Esophagus mucosa (tissue), 1 donor: ENCODE measurements around the gene GRWD1. TPM values are rescaled to one million over a fixed set of nuclear protein-coding genes. Genes with fewer than 3 reads are reported as not detected.
"Not testable (repeated sequence)": the region's sequence is repeated elsewhere in the genome, so short reads cannot be mapped to it uniquely, and the experiment has no call there.

Experiments used
- ATAC-seq: fragments of 200-7000 bp; cut with Tn5 transposase; one replicate; pipeline ENCODE4 v1.9.1; 2020
- total RNA-seq: library from RNA; stranded (reverse); gene quantifications from one replicate; pipeline ENCODE4 v1.2.4, GENCODE V29; 2023
- donor health status: DM: yes; HTN: yes; CAD: no.

Gene GRWD1
- total RNA-seq, 1 donor from 2014 or later: 24.6 TPM

GRCh38 chr19:48480558-48481500 lies 35.0 kb downstream of the GRWD1 start:
- ATAC-seq: peak; percentile 33

GRCh38 chr19:48481846-48482639 lies 36.3 kb downstream of the GRWD1 start:
- peak; percentile 12 for ATAC-seq

- no peak for ATAC-seq
These were observed 37.5 kb downstream of the GRWD1 start for GRCh38 chr19:48483301-48483700.

- ATAC-seq: no peak
These were observed 38.6 kb downstream of the GRWD1 start for GRCh38 chr19:48484247-48484893.

GRCh38 chr19:48484931-48485612 lies 39.3 kb downstream of the GRWD1 start:
- no peak for ATAC-seq

GRCh38 chr19:48486706-48487105 lies 40.9 kb downstream of the GRWD1 start:
- not testable (repeated sequence) for ATAC-seq

- peak; percentile 0 for ATAC-seq
These were observed 41.8 kb downstream of the GRWD1 start for GRCh38 chr19:48487544-48487943.

GRCh38 chr19:48487948-48488347 lies 42.2 kb downstream of the GRWD1 start:
- ATAC-seq: peak; percentile 66

GRCh38 chr19:48488478-48488877 lies 42.7 kb downstream of the GRWD1 start:
- not testable (repeated sequence) for ATAC-seq

GRCh38 chr19:48489608-48490216 lies 43.9 kb downstream of the GRWD1 start:
- ATAC-seq: peak; percentile 15

- ATAC-seq: no peak
These were observed 45.4 kb downstream of the GRWD1 start for GRCh38 chr19:48490981-48491792.

GRCh38 chr19:48491793-48492123 lies 46.0 kb downstream of the GRWD1 start:
- ATAC-seq: no peak

- ATAC-seq: peak; percentile 89
These were observed 47.3 kb downstream of the GRWD1 start for GRCh38 chr19:48492925-48493717.

GRCh38 chr19:48493718-48494401 lies 48.1 kb downstream of the GRWD1 start:
- no peak for ATAC-seq

- ATAC-seq: no peak
These were observed 49.6 kb downstream of the GRWD1 start for GRCh38 chr19:48495396-48495795.

GRCh38 chr19:48496959-48497727 lies 51.4 kb downstream of the GRWD1 start:
- no peak for ATAC-seq

- no peak for ATAC-seq
These were observed 52.2 kb downstream of the GRWD1 start for GRCh38 chr19:48497728-48498594.
